Neural cell (in vitro differentiated cells): Measurements from ENCODE around the gene FRS3. TPM values are rescaled to one million over a fixed set of nuclear protein-coding genes. Genes with fewer than 3 reads are reported as not detected.

ENCODE experiments used
- H2AFZ ChIP-seq: fragments of 200-600, 300-800 bp; sonication (generic), shearing (Covaris generic); 2 replicates; pipeline ENCODE4 v1.6.0; 2014; ENCODE audit warnings: low read depth, mild to moderate bottlenecking, antibody characterized with exemption, low read length, moderate library complexity
- H3F3A ChIP-seq: fragments of 200-600 bp; shearing (Covaris generic); 2 replicates; pipeline ENCODE4 v1.6.1; 2016; ENCODE audit warnings: mild to moderate bottlenecking, moderate library complexity, mixed read lengths, antibody characterized with exemption, low read length; ENCODE audit not compliant: insufficient read depth, poor library complexity, severe bottlenecking
- H3K27ac ChIP-seq: fragments of 200-600, 300-800 bp; sonication (generic), shearing (Covaris generic); 2 replicates; pipeline ENCODE4 v1.5.1; 2014; ENCODE audit warnings: mild to moderate bottlenecking, low read length, moderate library complexity
- H3K27me3 ChIP-seq: fragments of 300-800, 200-600 bp; sonication (generic), shearing (Covaris generic); 2 replicates; pipeline ENCODE4 v1.6.0; 2014; ENCODE audit warnings: mild to moderate bottlenecking, low read depth, low read length, moderate library complexity; ENCODE audit not compliant: insufficient read depth
- H3K36me3 ChIP-seq: fragments of 300-800, 200-600 bp; sonication (generic), shearing (Covaris generic); 2 replicates; pipeline ENCODE4 v1.5.1; 2014; ENCODE audit warnings: mild to moderate bottlenecking, antibody characterized with exemption, low read length, moderate library complexity; ENCODE audit not compliant: insufficient read depth
- H3K4me2 ChIP-seq: fragments of 300-800, 200-600 bp; sonication (generic), shearing (Covaris generic); 2 replicates; pipeline ENCODE4 v1.6.0; 2014; ENCODE audit warnings: mild to moderate bottlenecking, low read length
- H3K4me3 ChIP-seq: fragments of 300-800, 200-600 bp; sonication (generic), shearing (Covaris generic); 2 replicates; pipeline ENCODE4 v1.5.1; 2014; ENCODE audit warnings: mild to moderate bottlenecking, low read length, moderate library complexity
- H3K79me2 ChIP-seq: fragments of 200-600 bp; shearing (Covaris generic); replicated peaks from 2 replicates; pipeline ENCODE4 v1.6.0; 2014; ENCODE audit warnings: mild to moderate bottlenecking, low read length, moderate library complexity; ENCODE audit not compliant: insufficient read depth
- H3K9ac ChIP-seq: fragments of 300-800, 200-600 bp; sonication (generic), shearing (Covaris generic); 2 replicates; pipeline ENCODE4 v1.6.1; 2016; ENCODE audit warnings: mild to moderate bottlenecking, low read length, mixed read lengths
- H3K9me2 ChIP-seq: fragments of 200-600 bp; shearing (Covaris generic); 2 replicates; pipeline ENCODE4 v1.6.1; 2016; ENCODE audit warnings: mild to moderate bottlenecking, low read length, mixed read lengths; ENCODE audit not compliant: insufficient read depth
- H3K9me3 ChIP-seq: fragments of 200-600, 300-800 bp; sonication (generic), shearing (Covaris generic); 2 replicates; pipeline ENCODE4 v1.6.1; 2016; ENCODE audit warnings: mild to moderate bottlenecking, mixed run types, low read length, moderate library complexity, mixed read lengths
- H4K20me1 ChIP-seq: fragments of 200-600 bp; shearing (Covaris generic); 2 replicates; pipeline ENCODE4 v1.6.1; 2016; ENCODE audit warnings: mild to moderate bottlenecking, mixed run types; ENCODE audit not compliant: insufficient read depth
- CTCF ChIP-seq: fragments of 450-650 bp; IDR thresholded peaks from 2 replicates; pipeline ENCODE4 v1.5.1; 2014; ENCODE audit warnings: antibody characterized with exemption, mild to moderate bottlenecking, moderate library complexity; ENCODE audit not compliant: poor library complexity, severe bottlenecking
- EP300 ChIP-seq: fragments of 450-650 bp; conservative IDR thresholded peaks from 2 replicates; pipeline ENCODE4 v1.6.1; 2014; ENCODE audit warnings: antibody characterized with exemption, mild to moderate bottlenecking, moderate library complexity; ENCODE audit not compliant: poor library complexity, severe bottlenecking
- EZH2 ChIP-seq: fragments of 200-600, 300-800 bp; shearing (Covaris generic), sonication (generic); IDR thresholded peaks from 2 replicates; pipeline ENCODE4 v1.6.1; 2014; ENCODE audit warnings: antibody characterized with exemption, low read length, borderline replicate concordance, mild to moderate bottlenecking; ENCODE audit not compliant: insufficient read depth, poor library complexity, severe bottlenecking
- MXI1 ChIP-seq: fragments of 450-650 bp; conservative IDR thresholded peaks from 2 replicates; pipeline ENCODE4 v1.6.1; 2014; ENCODE audit warnings: antibody characterized with exemption, mild to moderate bottlenecking; ENCODE audit not compliant: poor library complexity, severe bottlenecking
- POLR2AphosphoS5 ChIP-seq: IDR thresholded peaks from 2 replicates; pipeline ENCODE4 v1.6.1; 2012
- RAD21 ChIP-seq: fragments of 450-650 bp; conservative IDR thresholded peaks from 2 replicates; pipeline ENCODE4 v1.6.1; 2014; ENCODE audit warnings: antibody characterized with exemption, mild to moderate bottlenecking, moderate library complexity
- REST ChIP-seq: IDR thresholded peaks from 2 replicates; pipeline ENCODE4 v1.6.1; 2012; ENCODE audit warnings: borderline replicate concordance
- SMC3 ChIP-seq: fragments of 450-650 bp; conservative IDR thresholded peaks from 2 replicates; pipeline ENCODE4 v1.6.1; 2014; ENCODE audit warnings: antibody characterized with exemption, mild to moderate bottlenecking, moderate library complexity; ENCODE audit not compliant: poor library complexity
- TAF1 ChIP-seq: IDR thresholded peaks from 2 replicates; pipeline ENCODE4 v1.6.1; 2012; ENCODE audit warnings: low read depth
- polyA plus RNA-seq: library from polyadenylated mRNA; depleted of rRNA; stranded (reverse); fragments of >200 nt; gene quantifications from 2 replicates; pipeline ENCODE4 v1.2.3, GENCODE V29; 2014

FRS3 gene
- polyA plus RNA-seq, 1 donor from 2014 or later: 15.7 TPM

- no peak overlapping the region for H2AFZ ChIP-seq
- H3K36me3 ChIP-seq: no peaks in the 10 kb centered on the region
- no peak overlapping the region for H3K4me3 ChIP-seq
- TF ChIP-seq TAF1: no peak
- TF ChIP-seq REST: no peak
- no peak for TF ChIP-seq EZH2
- no peak for TF ChIP-seq POLR2AphosphoS5
- TF ChIP-seq SMC3: no peak
- no peak for TF ChIP-seq EP300
- no peak for TF ChIP-seq CTCF
- no peak for TF ChIP-seq MXI1
- no peak for TF ChIP-seq RAD21
- H3F3A ChIP-seq: no peaks in the 10 kb centered on the region
- H3K79me2 ChIP-seq: no peaks in the 10 kb centered on the region
- H3K4me2 ChIP-seq: no peak overlapping the region
- no peaks in the 10 kb centered on the region for H3K9me2 ChIP-seq
- H3K9ac ChIP-seq: no peak overlapping the region
- no peaks in the 10 kb centered on the region for H3K27me3 ChIP-seq
- no peak overlapping the region for H3K27ac ChIP-seq
- H3K9me3 ChIP-seq: no peaks in the 10 kb centered on the region
- H4K20me1 ChIP-seq: no peaks in the 10 kb centered on the region
Measured at GRCh38 chr6:41723530-41724227, 56.0 kb downstream of the FRS3 start.

- H3K36me3 ChIP-seq: no peaks in the 10 kb centered on the region
- H3F3A ChIP-seq: no peaks in the 10 kb centered on the region
- H3K79me2 ChIP-seq: no peaks in the 10 kb centered on the region
- H2AFZ ChIP-seq: no peak overlapping the region
- H3K9me3 ChIP-seq: no peaks in the 10 kb centered on the region
- H3K27me3 ChIP-seq: no peaks in the 10 kb centered on the region
- no peaks in the 10 kb centered on the region for H4K20me1 ChIP-seq
- no peak overlapping the region for H3K27ac ChIP-seq
- no peak overlapping the region for H3K4me3 ChIP-seq
- H3K9me2 ChIP-seq: no peaks in the 10 kb centered on the region
- H3K4me2 ChIP-seq: no peak overlapping the region
- TF ChIP-seq TAF1: no peak
- no peak for TF ChIP-seq CTCF
- H3K9ac ChIP-seq: no peak overlapping the region
Measured at GRCh38 chr6:41722969-41723529, 56.7 kb downstream of the FRS3 start.
